H1 (cell line): Measurements from ENCODE around the gene AVPI1. TPM values are rescaled to one million over a fixed set of nuclear protein-coding genes. Genes with fewer than 3 reads are reported as not detected.

Experiments used
- EP300 ChIP-seq, 2 experiments: IDR thresholded peaks; 1 replicate in 1 of 2; 2 replicates in 1 of 2; pipeline ENCODE4 v1.6.1; 2011 to 2012; ENCODE audit warnings: low read depth in 2 of 2, low read length in 2 of 2, mild to moderate bottlenecking in 2 of 2, borderline replicate concordance in 1 of 2, inconsistent platforms in 1 of 2, moderate library complexity in 1 of 2
- EZH2 ChIP-seq: fragments of 200-600 bp; sonication (generic); IDR thresholded peaks from 2 replicates; pipeline ENCODE4 v1.7.1; 2012; ENCODE audit warnings: low read depth, mild to moderate bottlenecking, moderate library complexity, low read length, inconsistent platforms; ENCODE audit not compliant: severe bottlenecking
- POLR2A ChIP-seq, 2 experiments: IDR thresholded peaks; 1 replicate in 1 of 2; 2 replicates in 1 of 2; pipeline ENCODE4 v1.6.1; 2011; ENCODE audit warnings: low read depth in 2 of 2, low read length in 2 of 2, mild to moderate bottlenecking in 2 of 2; ENCODE audit errors: control extremely low read depth in 1 of 2
- polyA plus RNA-seq, 7 experiments: library from polyadenylated mRNA; depleted of rRNA in 3 of 7; stranded (reverse) in 5 of 7; unstranded in 2 of 7; fragments of >200 nt in 5 of 7; fragments of 200-250 nt in 2 of 7; gene quantifications; 1 replicate in 5 of 7; 2 replicates in 1 of 7; 4 replicates in 1 of 7; pipeline versions ENCODE4 v1.2.1 to v1.2.3, GENCODE V29; 2011 to 2013; ENCODE audit warnings: missing spikeins in 2 of 7, mixed read lengths in 2 of 7
- total RNA-seq: library from RNA; stranded (reverse); fragmentation: NEBNext Ultra II Directional; extraction: Animal tissue kit (Norgen Biotek cat#: 25700); gene quantifications from 2 replicates; pipeline ENCODE4 v1.2.1, GENCODE V29; 2021
- TF ChIP-seq, protein P1 (sequence below): fragments of 300-600 bp; sonication (generic); IDR thresholded peaks from 2 replicates; pipeline ENCODE4 v1.7.1; 2012; ENCODE audit warnings: low read length, moderate library complexity, mild to moderate bottlenecking, inconsistent platforms; ENCODE audit not compliant: insufficient replicate concordance
- TF ChIP-seq, protein P2 (sequence below): IDR thresholded peaks from 2 replicates; pipeline ENCODE4 v1.6.1; 2012; ENCODE audit warnings: low read length, inconsistent platforms

AVPI1 gene
- total and polyA plus RNA-seq, 2 of the 8 experiments (the other 6 are each of a cell fraction or from before 2014, with no cell fraction given): 9.0 to 13.5 TPM

DNA sequence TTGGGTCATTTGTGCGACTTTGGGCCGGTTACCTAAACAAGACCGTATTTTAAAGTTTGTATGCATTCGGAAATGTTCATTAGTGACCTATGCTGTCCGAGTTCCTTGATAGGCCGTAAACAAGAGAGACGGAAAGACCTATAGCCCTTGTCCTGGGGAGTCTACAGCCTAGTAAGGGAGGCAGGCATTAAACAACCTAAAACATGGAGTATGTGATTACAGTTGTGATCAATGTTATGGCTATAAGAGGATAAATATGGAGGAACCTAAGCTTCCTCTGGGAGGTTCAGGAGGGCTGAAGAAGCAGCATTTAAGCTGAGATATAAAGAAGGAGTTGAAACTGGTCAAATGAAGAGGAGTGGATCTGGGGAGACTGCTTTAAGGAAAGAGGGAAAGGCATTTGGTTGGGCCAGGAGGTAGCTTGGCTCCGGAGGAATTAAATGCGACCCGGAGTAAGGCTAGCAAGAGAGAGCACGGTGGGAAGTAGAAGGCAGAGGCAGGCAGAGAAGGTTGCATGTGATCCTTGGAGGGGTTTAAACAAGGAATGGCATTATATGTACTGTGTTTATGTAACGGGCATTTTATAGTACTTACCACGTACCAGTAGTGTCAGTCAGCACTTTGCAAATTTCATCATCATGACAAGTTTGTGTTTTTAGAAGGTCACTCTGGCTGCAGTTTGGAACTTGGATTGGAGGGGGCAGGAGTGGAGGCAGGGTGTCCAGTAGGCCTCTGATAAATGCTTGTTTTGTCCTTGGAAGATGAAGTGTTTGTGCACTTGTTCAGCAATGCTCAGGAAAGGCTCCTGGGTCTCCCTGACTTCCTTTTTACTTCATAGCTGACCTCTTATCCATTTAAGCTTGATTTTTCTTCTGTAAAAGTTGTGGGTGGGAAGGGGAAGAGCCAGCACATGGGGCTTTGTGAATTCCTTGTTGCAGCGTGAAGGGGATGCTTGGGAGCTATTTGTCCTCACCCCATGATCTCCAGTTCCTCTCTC, 1.0 kb upstream of the AVPI1 start (continued):
- TF ChIP-seq, protein P1, sequence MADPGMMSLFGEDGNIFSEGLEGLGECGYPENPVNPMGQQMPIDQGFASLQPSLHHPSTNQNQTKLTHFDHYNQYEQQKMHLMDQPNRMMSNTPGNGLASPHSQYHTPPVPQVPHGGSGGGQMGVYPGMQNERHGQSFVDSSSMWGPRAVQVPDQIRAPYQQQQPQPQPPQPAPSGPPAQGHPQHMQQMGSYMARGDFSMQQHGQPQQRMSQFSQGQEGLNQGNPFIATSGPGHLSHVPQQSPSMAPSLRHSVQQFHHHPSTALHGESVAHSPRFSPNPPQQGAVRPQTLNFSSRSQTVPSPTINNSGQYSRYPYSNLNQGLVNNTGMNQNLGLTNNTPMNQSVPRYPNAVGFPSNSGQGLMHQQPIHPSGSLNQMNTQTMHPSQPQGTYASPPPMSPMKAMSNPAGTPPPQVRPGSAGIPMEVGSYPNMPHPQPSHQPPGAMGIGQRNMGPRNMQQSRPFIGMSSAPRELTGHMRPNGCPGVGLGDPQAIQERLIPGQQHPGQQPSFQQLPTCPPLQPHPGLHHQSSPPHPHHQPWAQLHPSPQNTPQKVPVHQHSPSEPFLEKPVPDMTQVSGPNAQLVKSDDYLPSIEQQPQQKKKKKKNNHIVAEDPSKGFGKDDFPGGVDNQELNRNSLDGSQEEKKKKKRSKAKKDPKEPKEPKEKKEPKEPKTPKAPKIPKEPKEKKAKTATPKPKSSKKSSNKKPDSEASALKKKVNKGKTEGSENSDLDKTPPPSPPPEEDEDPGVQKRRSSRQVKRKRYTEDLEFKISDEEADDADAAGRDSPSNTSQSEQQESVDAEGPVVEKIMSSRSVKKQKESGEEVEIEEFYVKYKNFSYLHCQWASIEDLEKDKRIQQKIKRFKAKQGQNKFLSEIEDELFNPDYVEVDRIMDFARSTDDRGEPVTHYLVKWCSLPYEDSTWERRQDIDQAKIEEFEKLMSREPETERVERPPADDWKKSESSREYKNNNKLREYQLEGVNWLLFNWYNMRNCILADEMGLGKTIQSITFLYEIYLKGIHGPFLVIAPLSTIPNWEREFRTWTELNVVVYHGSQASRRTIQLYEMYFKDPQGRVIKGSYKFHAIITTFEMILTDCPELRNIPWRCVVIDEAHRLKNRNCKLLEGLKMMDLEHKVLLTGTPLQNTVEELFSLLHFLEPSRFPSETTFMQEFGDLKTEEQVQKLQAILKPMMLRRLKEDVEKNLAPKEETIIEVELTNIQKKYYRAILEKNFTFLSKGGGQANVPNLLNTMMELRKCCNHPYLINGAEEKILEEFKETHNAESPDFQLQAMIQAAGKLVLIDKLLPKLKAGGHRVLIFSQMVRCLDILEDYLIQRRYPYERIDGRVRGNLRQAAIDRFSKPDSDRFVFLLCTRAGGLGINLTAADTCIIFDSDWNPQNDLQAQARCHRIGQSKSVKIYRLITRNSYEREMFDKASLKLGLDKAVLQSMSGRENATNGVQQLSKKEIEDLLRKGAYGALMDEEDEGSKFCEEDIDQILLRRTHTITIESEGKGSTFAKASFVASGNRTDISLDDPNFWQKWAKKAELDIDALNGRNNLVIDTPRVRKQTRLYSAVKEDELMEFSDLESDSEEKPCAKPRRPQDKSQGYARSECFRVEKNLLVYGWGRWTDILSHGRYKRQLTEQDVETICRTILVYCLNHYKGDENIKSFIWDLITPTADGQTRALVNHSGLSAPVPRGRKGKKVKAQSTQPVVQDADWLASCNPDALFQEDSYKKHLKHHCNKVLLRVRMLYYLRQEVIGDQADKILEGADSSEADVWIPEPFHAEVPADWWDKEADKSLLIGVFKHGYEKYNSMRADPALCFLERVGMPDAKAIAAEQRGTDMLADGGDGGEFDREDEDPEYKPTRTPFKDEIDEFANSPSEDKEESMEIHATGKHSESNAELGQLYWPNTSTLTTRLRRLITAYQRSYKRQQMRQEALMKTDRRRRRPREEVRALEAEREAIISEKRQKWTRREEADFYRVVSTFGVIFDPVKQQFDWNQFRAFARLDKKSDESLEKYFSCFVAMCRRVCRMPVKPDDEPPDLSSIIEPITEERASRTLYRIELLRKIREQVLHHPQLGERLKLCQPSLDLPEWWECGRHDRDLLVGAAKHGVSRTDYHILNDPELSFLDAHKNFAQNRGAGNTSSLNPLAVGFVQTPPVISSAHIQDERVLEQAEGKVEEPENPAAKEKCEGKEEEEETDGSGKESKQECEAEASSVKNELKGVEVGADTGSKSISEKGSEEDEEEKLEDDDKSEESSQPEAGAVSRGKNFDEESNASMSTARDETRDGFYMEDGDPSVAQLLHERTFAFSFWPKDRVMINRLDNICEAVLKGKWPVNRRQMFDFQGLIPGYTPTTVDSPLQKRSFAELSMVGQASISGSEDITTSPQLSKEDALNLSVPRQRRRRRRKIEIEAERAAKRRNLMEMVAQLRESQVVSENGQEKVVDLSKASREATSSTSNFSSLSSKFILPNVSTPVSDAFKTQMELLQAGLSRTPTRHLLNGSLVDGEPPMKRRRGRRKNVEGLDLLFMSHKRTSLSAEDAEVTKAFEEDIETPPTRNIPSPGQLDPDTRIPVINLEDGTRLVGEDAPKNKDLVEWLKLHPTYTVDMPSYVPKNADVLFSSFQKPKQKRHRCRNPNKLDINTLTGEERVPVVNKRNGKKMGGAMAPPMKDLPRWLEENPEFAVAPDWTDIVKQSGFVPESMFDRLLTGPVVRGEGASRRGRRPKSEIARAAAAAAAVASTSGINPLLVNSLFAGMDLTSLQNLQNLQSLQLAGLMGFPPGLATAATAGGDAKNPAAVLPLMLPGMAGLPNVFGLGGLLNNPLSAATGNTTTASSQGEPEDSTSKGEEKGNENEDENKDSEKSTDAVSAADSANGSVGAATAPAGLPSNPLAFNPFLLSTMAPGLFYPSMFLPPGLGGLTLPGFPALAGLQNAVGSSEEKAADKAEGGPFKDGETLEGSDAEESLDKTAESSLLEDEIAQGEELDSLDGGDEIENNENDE: no peak
- TF ChIP-seq, protein P2, sequence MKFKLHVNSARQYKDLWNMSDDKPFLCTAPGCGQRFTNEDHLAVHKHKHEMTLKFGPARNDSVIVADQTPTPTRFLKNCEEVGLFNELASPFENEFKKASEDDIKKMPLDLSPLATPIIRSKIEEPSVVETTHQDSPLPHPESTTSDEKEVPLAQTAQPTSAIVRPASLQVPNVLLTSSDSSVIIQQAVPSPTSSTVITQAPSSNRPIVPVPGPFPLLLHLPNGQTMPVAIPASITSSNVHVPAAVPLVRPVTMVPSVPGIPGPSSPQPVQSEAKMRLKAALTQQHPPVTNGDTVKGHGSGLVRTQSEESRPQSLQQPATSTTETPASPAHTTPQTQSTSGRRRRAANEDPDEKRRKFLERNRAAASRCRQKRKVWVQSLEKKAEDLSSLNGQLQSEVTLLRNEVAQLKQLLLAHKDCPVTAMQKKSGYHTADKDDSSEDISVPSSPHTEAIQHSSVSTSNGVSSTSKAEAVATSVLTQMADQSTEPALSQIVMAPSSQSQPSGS: 0 out of 2 replicates have a peak, but pooled peaks have one; percentile 5
- peak in 1 of 2 experiments; percentile 19; a peak in 1 of 3 replicates for TF ChIP-seq POLR2A (IDR thresholded peaks at IDR 0.05; ENCODE audit: control extremely low read depth in 1 of 2, low read depth in 2 of 2, low read length in 2 of 2)
- no peak for TF ChIP-seq EP300 (IDR thresholded peaks at IDR 0.05; ENCODE audit: borderline replicate concordance in 1 of 2, low read depth in 2 of 2, low read length in 2 of 2)
- TF ChIP-seq EZH2: no peak
